Measurements from ENCODE around the gene SKI. TPM values are rescaled to one million over a fixed set of nuclear protein-coding genes. Genes with fewer than 3 reads are reported as not detected.

The SKI gene
- total RNA-seq, 1 donor from 2014 or later = 66.2 TPM

GRCh38 chr1:2257245-2257627 is 29.1 kb downstream of the SKI start:
- H3K4me1 ChIP-seq (ENCODE audit: insufficient read depth, low read length) = peaks cover 13% of the 10 kb centered on the region
- no peak for FAIRE-seq
- H3K9ac ChIP-seq (ENCODE audit: low read length) = no peak overlapping the region
- H3K9me3 Mint-ChIP-seq (ENCODE audit: unreplicated experiment) = no peaks in the 10 kb centered on the region
- no peak overlapping the region for H3K4me3 ChIP-seq (ENCODE audit: insufficient read depth, low read depth, low read length)
- no peaks in the 10 kb centered on the region for H3K27me3 ChIP-seq (ENCODE audit: insufficient read depth, low read length)
- H3K4me1 Mint-ChIP-seq (ENCODE audit: low read depth, unreplicated experiment) = peaks cover 9% of the 10 kb centered on the region
- H3K4me2 ChIP-seq (ENCODE audit: low read length) = peak overlapping the region; percentile 44
- H3K36me3 ChIP-seq (ENCODE audit: insufficient read depth, low read length) = no peaks in the 10 kb centered on the region
- H4K20me1 ChIP-seq (ENCODE audit: insufficient read depth, low read length) = peaks cover 99% of the 10 kb centered on the region
- no peaks in the 10 kb centered on the region for H3K27me3 Mint-ChIP-seq (ENCODE audit: low read depth, unreplicated experiment)
- H3K4me3 Mint-ChIP-seq (ENCODE audit: unreplicated experiment) = no peak overlapping the region
- peaks cover 100% of the 10 kb centered on the region for H3K79me2 ChIP-seq (ENCODE audit: insufficient read depth, low read length)
- H3K27ac ChIP-seq (ENCODE audit: low read depth, low read length) = no peak overlapping the region
- peaks cover 13% of the 10 kb centered on the region for H3K9me3 ChIP-seq (ENCODE audit: insufficient read depth, low read depth, low read length)
- TF ChIP-seq CTCF (IDR thresholded peaks at IDR 0.05; ENCODE audit: insufficient read depth, low read depth, low read length) (no peak), EZH2 (IDR thresholded peaks at IDR 0.05; ENCODE audit: insufficient read depth, low read length) (no peak)
- no peak overlapping the region for H3K27ac Mint-ChIP-seq (ENCODE audit: unreplicated experiment)
- no peak overlapping the region for H2AFZ ChIP-seq (ENCODE audit: low read depth, low read length)
- peak; percentile 62 for DNase-seq (ENCODE audit: low read depth)
- peaks cover 18% of the 10 kb centered on the region for H3K36me3 Mint-ChIP-seq (ENCODE audit: low read depth, unreplicated experiment)

- H3K9me3 Mint-ChIP-seq (ENCODE audit: unreplicated experiment) = no peaks in the 10 kb centered on the region
- peak overlapping the region; percentile 73 for H3K27ac Mint-ChIP-seq (ENCODE audit: unreplicated experiment)
- Histone ChIP-seq H3K27me3 (ENCODE audit: insufficient read depth, low read length) (no peaks in the 10 kb centered on the region), H3K9me3 (ENCODE audit: insufficient read depth, low read depth, low read length) (peaks cover 13% of the 10 kb centered on the region), H4K20me1 (ENCODE audit: insufficient read depth, low read length) (peaks cover 98% of the 10 kb centered on the region), H3K27ac (ENCODE audit: low read depth, low read length) (no peak overlapping the region), H3K4me2 (ENCODE audit: low read length) (peak overlapping the region; percentile 16), H3K79me2 (ENCODE audit: insufficient read depth, low read length) (peaks cover 100% of the 10 kb centered on the region), H3K36me3 (ENCODE audit: insufficient read depth, low read length) (no peaks in the 10 kb centered on the region), H3K4me1 (ENCODE audit: insufficient read depth, low read length) (peaks cover 13% of the 10 kb centered on the region), H3K4me3 (ENCODE audit: insufficient read depth, low read depth, low read length) (no peak overlapping the region), H2AFZ (ENCODE audit: low read depth, low read length) (no peak overlapping the region), H3K9ac (ENCODE audit: low read length) (no peak overlapping the region)
- no peak for FAIRE-seq
- no peaks in the 10 kb centered on the region for H3K27me3 Mint-ChIP-seq (ENCODE audit: low read depth, unreplicated experiment)
- peaks cover 9% of the 10 kb centered on the region for H3K4me1 Mint-ChIP-seq (ENCODE audit: low read depth, unreplicated experiment)
- TF ChIP-seq EZH2 (IDR thresholded peaks at IDR 0.05; ENCODE audit: insufficient read depth, low read length) (no peak), CTCF (IDR thresholded peaks at IDR 0.05; ENCODE audit: insufficient read depth, low read depth, low read length) (no peak)
- H3K36me3 Mint-ChIP-seq (ENCODE audit: low read depth, unreplicated experiment) = peaks cover 15% of the 10 kb centered on the region
- DNase-seq (ENCODE audit: low read depth) = no peak
- no peak overlapping the region for H3K4me3 Mint-ChIP-seq (ENCODE audit: unreplicated experiment)
Measured at GRCh38 chr1:2258122-2258681, 30.1 kb downstream of the SKI start.

GRCh38 chr1:2258996-2259395 is 30.9 kb downstream of the SKI start:
- TF ChIP-seq CTCF (IDR thresholded peaks at IDR 0.05; ENCODE audit: insufficient read depth, low read depth, low read length) = no peak
- TF ChIP-seq EZH2 (IDR thresholded peaks at IDR 0.05; ENCODE audit: insufficient read depth, low read length) = no peak
- H3K4me2 ChIP-seq (ENCODE audit: low read length) = no peak overlapping the region
- DNase-seq (ENCODE audit: low read depth) (no peak), FAIRE-seq (no peak)
- no peak overlapping the region for H3K4me3 ChIP-seq (ENCODE audit: insufficient read depth, low read depth, low read length)
- H3K79me2 ChIP-seq (ENCODE audit: insufficient read depth, low read length) = peaks cover 100% of the 10 kb centered on the region
- no peak overlapping the region for H3K9ac ChIP-seq (ENCODE audit: low read length)
- H3K36me3 ChIP-seq (ENCODE audit: insufficient read depth, low read length) = no peaks in the 10 kb centered on the region
- Mint-ChIP-seq H3K27me3 (ENCODE audit: low read depth, unreplicated experiment) (no peaks in the 10 kb centered on the region), H3K4me1 (ENCODE audit: low read depth, unreplicated experiment) (peaks cover 9% of the 10 kb centered on the region), H3K4me3 (ENCODE audit: unreplicated experiment) (no peak overlapping the region), H3K9me3 (ENCODE audit: unreplicated experiment) (no peaks in the 10 kb centered on the region), H3K36me3 (ENCODE audit: low read depth, unreplicated experiment) (peaks cover 11% of the 10 kb centered on the region), H3K27ac (ENCODE audit: unreplicated experiment) (no peak overlapping the region)
- H3K27ac ChIP-seq (ENCODE audit: low read depth, low read length) = no peak overlapping the region
- H3K4me1 ChIP-seq (ENCODE audit: insufficient read depth, low read length) = peaks cover 13% of the 10 kb centered on the region
- no peak overlapping the region for H2AFZ ChIP-seq (ENCODE audit: low read depth, low read length)
- H3K9me3 ChIP-seq (ENCODE audit: insufficient read depth, low read depth, low read length) = peaks cover 13% of the 10 kb centered on the region
- no peaks in the 10 kb centered on the region for H3K27me3 ChIP-seq (ENCODE audit: insufficient read depth, low read length)
- H4K20me1 ChIP-seq (ENCODE audit: insufficient read depth, low read length) = peaks cover 98% of the 10 kb centered on the region

Measured in astrocyte (in vitro differentiated cells and primary cell).